Endometrium (tissue), 2 donors: Measurements from ENCODE around the gene OSTC.
"Not testable (repeated sequence)": the region's sequence is repeated elsewhere in the genome, so short reads cannot be mapped to it uniquely, and the experiment has no call there.

ENCODE experiments used
- FAIRE-seq: peaks from 2 replicates; lab custom pipeline; 2012; peaks lifted over from hg19 to GRCh38; lab: Jason Lieb, UNC
- donor health status: control.
- donor health status: control.

OSTC gene

DNA sequence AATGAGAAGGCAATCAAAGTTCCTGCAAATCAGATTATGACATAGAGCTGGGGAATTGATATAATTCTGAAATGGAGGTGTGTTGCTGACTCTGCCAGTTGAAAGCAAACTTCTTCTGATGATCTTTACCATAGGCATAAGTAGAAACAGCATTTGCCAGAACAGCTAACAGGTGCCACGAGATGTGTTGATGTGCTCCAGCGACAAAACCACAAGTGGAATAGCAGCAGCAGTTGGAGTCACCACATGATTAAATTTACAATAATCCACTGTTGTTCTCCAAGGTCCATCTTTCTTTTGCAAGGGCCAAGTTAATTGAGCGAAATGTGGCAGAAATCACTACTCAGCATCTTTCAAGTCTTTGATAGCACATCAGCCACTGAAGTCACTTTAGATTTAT lies 3.7 kb upstream of the OSTC start:
- FAIRE-seq = no peak

GRCh38 chr4:108649863-108650211 lies 562 bp upstream of the OSTC start:
- FAIRE-seq = no peak

GRCh38 chr4:108651014-108651791 lies 804 bp downstream of the OSTC start:
- peak; percentile 26 for FAIRE-seq

- no peak for FAIRE-seq
Observed at GRCh38 chr4:108662629-108663028, 12.2 kb downstream of the OSTC start.

DNA sequence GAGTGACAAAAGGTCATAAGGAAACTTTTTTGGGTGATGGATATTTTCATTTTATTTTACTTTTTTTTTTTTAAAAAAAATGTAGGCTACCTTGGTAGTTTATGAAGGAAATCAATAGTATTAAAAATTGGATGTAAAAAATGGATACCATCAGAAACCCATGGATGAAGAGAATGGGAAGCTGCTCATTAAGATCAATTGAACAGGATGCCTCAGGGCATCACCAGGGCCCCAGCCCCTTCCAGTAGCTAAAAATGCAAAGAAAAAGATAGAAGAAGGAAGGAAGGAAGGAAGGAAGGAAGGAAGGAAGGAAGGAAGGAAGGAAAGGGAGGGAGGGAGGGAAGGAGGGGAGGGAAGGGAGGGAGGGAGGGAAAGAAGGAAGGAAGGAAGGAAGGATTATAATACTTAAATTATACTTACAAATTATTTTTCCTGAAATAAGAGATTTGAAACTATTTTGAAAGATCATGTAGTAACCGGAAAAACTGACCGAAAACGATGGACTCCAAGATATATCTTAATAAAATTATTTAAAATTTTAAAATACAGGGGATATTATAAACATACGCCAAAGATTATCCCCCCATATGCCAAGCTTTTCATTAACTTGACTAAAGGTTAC lies 24.1 kb downstream of the OSTC start:
- no peak for FAIRE-seq

DNA sequence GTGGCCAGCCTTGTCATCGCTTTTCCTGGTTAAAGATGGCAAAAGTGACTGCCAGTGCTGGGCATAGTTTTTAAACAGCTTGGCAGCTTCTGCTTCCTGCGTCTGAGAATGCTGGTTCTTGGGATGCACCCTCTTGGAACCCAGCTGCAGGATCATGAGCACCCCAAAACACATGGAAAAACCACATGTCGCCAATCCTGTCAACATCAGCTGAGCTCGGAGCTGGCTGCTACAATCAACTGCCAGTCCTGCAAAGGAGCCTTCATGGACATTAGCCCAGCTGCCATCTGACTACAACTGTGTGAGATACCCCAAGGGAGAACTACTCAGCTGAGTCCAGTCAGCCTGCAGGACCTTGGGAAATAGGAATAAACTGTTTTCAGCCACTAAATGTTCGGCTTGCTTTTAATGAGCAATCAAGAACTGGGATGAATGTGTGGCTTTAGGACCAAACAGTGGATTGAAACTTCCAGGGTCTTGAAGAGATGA lies 31.0 kb downstream of the OSTC start:
- FAIRE-seq = no peak

- peak; percentile 51 for FAIRE-seq
Observed at GRCh38 chr4:108683479-108683878, 33.1 kb downstream of the OSTC start.

GRCh38 chr4:108685036-108685686 lies 34.8 kb downstream of the OSTC start:
- FAIRE-seq = no peak

DNA sequence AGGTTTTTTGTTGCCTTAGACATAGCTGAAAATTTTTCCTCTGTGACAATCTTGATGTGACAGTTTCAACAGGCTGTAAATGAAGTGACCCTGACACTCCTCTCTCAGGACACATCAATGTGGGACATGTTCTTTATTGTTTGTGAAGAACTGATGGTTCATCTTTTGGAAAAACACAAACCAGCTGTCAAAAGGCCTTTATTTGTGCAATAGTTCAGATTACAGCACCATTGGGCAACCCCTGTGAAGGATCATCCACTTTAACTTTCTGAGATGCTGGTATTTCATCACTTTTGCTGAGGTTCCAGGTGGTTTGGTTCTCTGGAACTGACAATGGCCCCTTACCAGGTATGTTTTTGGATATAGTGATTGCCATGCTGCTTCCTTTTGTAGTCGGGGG lies 40.3 kb downstream of the OSTC start:
- no peak for FAIRE-seq

DNA sequence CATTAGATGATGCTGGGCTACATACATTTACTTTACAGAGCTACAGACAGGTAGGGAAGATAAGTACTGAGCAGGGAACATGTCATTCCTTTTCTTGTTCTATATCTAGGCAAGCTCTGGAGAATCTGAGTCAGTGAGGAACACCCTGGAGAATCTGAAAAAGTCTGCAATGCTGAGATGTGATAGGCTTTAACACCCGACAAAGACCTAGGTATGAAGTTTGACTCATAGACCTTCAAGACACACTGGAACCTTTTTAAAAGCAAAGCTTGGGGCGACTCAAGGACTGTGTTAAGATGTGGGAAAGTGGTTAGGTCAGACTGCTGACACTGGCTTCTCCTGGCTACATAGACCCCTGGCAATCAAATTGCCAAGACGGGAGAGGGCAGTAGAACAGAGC lies 42.8 kb downstream of the OSTC start:
- no peak for FAIRE-seq

- no peak for FAIRE-seq
Observed at GRCh38 chr4:108693819-108694218, 43.4 kb downstream of the OSTC start.

DNA sequence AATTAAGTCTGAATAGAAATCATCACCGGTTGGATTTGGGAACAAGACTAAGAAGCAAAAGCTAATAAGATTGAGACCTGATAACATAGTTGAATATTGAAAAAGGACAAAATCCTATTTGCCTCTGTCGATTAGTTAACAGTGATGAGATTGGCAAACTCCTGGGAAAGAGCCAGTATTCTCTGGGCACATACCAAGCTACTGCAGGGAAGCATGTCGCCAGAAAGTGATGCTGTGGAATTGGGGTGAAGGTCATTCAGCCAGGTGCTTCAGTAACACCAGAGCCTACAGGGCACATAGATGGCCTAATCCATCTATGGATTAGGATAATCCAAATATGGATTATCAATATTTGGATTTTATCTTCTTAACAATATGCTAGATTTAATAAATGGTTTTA lies 44.0 kb downstream of the OSTC start:
- FAIRE-seq = no peak

DNA sequence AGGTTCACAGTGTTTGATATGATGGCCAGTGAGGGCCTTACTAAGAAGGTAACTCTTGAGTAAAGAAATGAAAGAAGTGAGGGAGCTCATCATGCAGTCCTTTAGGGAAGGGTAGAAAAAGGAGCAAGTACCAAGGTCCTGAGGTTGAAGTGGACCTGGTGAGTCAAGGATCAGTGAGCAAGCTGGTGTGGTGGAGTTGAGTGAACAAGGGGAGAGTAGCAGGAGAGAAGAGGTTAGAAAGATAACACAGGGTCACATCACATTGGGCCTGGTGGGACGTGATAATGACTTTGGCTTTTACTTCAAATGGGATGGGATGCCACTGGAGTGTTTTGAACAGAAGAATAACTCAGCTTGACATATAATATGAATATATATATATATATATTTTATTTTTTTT lies 44.7 kb downstream of the OSTC start:
- no peak for FAIRE-seq

- FAIRE-seq = no peak
Observed at GRCh38 chr4:108696160-108696559, 45.8 kb downstream of the OSTC start.

- no peak for FAIRE-seq
Observed at GRCh38 chr4:108700081-108700757, 49.8 kb downstream of the OSTC start.

DNA sequence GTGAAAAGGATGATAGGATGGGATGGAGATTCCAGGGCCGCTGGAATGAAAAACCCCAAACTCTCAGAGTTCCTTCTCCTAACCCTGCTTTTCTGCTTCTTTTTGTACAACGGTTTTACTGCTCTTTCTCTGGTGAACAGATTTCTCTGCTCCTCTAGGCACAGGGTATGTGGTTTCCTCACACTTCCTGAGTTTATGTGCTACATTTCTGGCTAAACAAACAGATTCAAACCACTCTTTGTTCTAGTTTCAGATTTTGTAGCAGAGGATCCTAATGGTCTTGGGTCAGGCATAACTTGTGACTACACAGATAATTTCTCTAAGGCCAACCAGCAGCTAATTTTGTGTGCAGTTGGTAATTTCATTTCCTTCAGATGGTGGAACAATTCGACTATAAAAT lies 52.6 kb downstream of the OSTC start:
- no peak for FAIRE-seq

GRCh38 chr4:108703370-108703769 lies 53.0 kb downstream of the OSTC start:
- no peak for FAIRE-seq

GRCh38 chr4:108703966-108704365 lies 53.6 kb downstream of the OSTC start:
- FAIRE-seq = no peak

DNA sequence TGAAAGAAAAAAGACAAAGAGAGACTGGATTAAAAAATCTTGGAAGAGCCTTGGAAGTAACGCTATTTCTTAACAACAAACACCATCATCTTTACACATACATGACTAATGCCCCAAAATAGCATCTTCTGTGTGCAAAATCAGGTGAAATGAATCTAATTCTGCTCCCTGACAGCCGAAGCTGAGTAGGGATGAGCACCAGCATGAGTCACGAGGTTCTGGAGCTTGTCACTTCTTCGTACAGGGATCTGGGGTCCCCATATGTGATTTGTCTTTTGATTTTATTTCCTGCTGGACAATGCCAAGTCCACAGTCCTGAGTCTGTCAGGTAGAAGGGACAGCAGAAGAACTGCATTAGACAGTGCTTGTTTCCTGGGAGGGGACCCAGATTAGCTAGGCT lies 55.9 kb downstream of the OSTC start:
- FAIRE-seq = no peak

GRCh38 chr4:108709234-108709633 lies 58.8 kb downstream of the OSTC start:
- no peak for FAIRE-seq

- FAIRE-seq = no peak
Observed at GRCh38 chr4:108709722-108710121, 59.3 kb downstream of the OSTC start.

GRCh38 chr4:108710578-108710977 lies 60.2 kb downstream of the OSTC start:
- not testable (repeated sequence) for FAIRE-seq

DNA sequence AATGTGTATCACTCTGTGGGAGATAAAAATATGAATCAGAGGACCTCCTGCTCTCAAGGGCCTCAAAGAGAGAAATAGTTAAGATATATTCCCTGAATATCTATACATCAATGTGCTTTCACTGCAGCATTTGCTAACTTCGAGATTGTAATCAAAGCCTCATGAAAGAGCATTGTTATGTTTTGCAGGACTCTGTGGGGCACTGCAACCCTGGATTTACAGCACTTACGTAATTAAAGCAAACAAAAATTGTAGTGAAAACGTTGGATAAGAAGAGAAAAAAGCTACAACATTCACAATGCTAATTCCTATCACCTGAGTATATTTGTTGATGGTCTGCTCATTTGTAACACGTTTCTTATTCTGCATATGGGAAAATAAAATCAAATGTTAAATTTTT lies 64.5 kb downstream of the OSTC start:
- FAIRE-seq = peak; percentile 89
